Esophagus squamous epithelium (tissue), 5 donors: Measurements from ENCODE around the gene DNAJB13. TPM values are rescaled to one million over a fixed set of nuclear protein-coding genes. Genes with fewer than 3 reads are reported as not detected.

Source experiments
- DNase-seq: peaks from one replicate; lab custom pipeline; 2025; lab: John Stamatoyannopoulos, UW
- H3K27ac ChIP-seq, 4 donors: fragments of 200-600 bp; sonication (generic); one replicate each; pipeline ENCODE4 v1.5.1; 2016 to 2019; ENCODE audit warnings: mild to moderate bottlenecking in 1 of 4
- H3K27me3 ChIP-seq, 4 donors: fragments of 200-600 bp; sonication (generic); 1 replicate in 3 of 4; 2 replicates in 1 of 4; pipeline versions ENCODE4 v1.5.1 to v1.6.0; 2017 to 2021; ENCODE audit warnings: antibody characterized with exemption in 1 of 4
- H3K36me3 ChIP-seq, 3 donors: fragments of 200-600 bp; sonication (generic); one replicate each; pipeline ENCODE4 v1.5.1; 2016 to 2019
- H3K4me1 ChIP-seq, 3 donors: fragments of 200-600 bp; sonication (generic); one replicate each; pipeline ENCODE4 v1.5.1; 2017 to 2019
- H3K4me3 ChIP-seq, 4 donors: fragments of 200-600 bp; sonication (generic); 1 replicate in 3 of 4; 2 replicates in 1 of 4; pipeline ENCODE4 v1.5.1; 2016 to 2019; ENCODE audit warnings: mild to moderate bottlenecking in 2 of 4, moderate library complexity in 1 of 4
- H3K9me3 ChIP-seq, 3 donors: fragments of 200-600 bp; sonication (generic); one replicate each; pipeline ENCODE4 v1.5.1; 2016 to 2019
- POLR2A ChIP-seq, 4 donors: fragments of 450-650 bp; IDR thresholded peaks; one replicate each; pipeline ENCODE4 v1.6.1; 2017; ENCODE audit warnings: antibody characterized with exemption in 4 of 4, mild to moderate bottlenecking in 4 of 4, moderate library complexity in 3 of 4
- WGBS, 2 donors: methylation state at CpG; one replicate each; pipeline ENCODE4 v1.1.5; 2018; 5-methylcytosine and 5-hydroxymethylcytosine counted together
- intact Hi-C: fragments of 100-400 bp; cut with DNase I; formaldehyde crosslinking; loops from one replicate; pipeline ENCODE4 v1.15.0; 2022
- total RNA-seq, 4 donors: library from RNA; depleted of rRNA; stranded (reverse); fragments of >200 nt; gene quantifications; one replicate each; pipeline ENCODE4 v1.1.0, GENCODE V29; 2016
- TF ChIP-seq, protein P1 (sequence below), 6 experiments: fragments of 450-650 bp in 4 of 6; fragments of 200-600 bp in 2 of 6; sonication (generic) in 2 of 6; IDR thresholded peaks; one replicate each; pipeline ENCODE4 v1.5.1; 2016 to 2019; ENCODE audit warnings: antibody characterized with exemption in 6 of 6, mild to moderate bottlenecking in 4 of 6, moderate library complexity in 4 of 6
- donor health status: DM: yes; HTN: yes; CAD: no.

Gene DNAJB13
- total RNA-seq, 4 donors from 2014 or later: not detected

DNA sequence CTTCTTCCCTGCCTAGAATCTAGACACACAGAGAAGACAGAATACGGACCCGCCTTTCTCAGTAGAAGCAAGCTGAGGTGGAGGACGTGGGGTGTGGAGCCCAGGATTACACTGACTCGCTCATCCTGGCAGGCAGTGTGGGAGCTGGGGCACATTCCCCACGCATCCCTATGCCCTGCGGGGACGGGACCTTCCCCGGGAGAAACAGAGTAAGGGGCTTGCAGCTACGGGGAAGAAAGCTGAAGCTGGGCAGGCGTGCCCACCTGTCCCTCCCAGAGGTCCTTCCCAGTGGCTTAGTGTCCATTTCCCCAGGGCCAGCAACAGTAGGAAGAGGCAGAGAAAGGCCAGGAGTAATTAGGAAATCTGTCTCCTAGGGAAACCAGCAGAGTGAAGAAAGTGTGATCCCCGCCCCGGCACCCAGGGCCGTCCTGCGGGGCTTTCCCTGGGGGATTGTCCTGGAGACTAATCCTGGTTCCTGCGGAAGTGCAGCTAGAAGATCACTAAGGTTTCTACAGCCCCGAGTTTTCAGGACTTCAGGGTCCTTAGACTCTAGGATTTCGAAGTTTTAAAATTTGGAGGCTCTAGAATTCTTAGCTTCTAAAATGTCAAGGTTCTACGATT lies 7.8 kb downstream of the DNAJB13 start:
- WGBS, 2 donors: 65 to 80% methylated on average over 6 to 14 of the region's 18 CpGs
- H3K27me3 ChIP-seq: peaks cover 0 to 21% (median 0%) of the 10 kb centered on the region in 4 donors
- intact Hi-C loops: no loop called here

GRCh38 chr11:73961321-73961720 lies 10.5 kb downstream of the DNAJB13 start:
- intact Hi-C loops: loop anchor here (10.0 kb wide), 1 partner anchor 133 kb away; no protein-coding TSS in a partner anchor
- Histone ChIP-seq H3K9me3 (no peaks in the 10 kb centered on the region), H3K4me3 (no peak overlapping the region), H3K27me3 (peaks cover 0 to 33% (median 0%) of the 10 kb centered on the region in 4 donors), H3K36me3 (no peaks in the 10 kb centered on the region), H3K27ac (no peak overlapping the region), H3K4me1 (peaks cover 3 to 17% (median 5%) of the 10 kb centered on the region in 3 donors)
- DNase-seq: no peak
- 63 to 79% methylated on average over 1 to 2 of the region's 4 CpGs for WGBS, 2 donors
- no peak for TF ChIP-seq POLR2A (IDR thresholded peaks at IDR 0.05)
- TF ChIP-seq, protein P1, sequence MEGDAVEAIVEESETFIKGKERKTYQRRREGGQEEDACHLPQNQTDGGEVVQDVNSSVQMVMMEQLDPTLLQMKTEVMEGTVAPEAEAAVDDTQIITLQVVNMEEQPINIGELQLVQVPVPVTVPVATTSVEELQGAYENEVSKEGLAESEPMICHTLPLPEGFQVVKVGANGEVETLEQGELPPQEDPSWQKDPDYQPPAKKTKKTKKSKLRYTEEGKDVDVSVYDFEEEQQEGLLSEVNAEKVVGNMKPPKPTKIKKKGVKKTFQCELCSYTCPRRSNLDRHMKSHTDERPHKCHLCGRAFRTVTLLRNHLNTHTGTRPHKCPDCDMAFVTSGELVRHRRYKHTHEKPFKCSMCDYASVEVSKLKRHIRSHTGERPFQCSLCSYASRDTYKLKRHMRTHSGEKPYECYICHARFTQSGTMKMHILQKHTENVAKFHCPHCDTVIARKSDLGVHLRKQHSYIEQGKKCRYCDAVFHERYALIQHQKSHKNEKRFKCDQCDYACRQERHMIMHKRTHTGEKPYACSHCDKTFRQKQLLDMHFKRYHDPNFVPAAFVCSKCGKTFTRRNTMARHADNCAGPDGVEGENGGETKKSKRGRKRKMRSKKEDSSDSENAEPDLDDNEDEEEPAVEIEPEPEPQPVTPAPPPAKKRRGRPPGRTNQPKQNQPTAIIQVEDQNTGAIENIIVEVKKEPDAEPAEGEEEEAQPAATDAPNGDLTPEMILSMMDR (IDR thresholded peaks at IDR 0.05): no peak

More for the DNA sequence above, 7.8 kb downstream of the DNAJB13 start:
- Histone ChIP-seq H3K4me1 (peaks cover 0 to 7% (median 0%) of the 10 kb centered on the region in 3 donors), H3K27ac (no peak overlapping the region), H3K9me3 (no peaks in the 10 kb centered on the region), H3K4me3 (no peak overlapping the region), H3K36me3 (no peaks in the 10 kb centered on the region)
- no peak for DNase-seq
- no peak for TF ChIP-seq POLR2A (IDR thresholded peaks at IDR 0.05)
- TF ChIP-seq, protein P1 (IDR thresholded peaks at IDR 0.05): no peak

GRCh38 chr11:73962101-73962705 lies 11.4 kb downstream of the DNAJB13 start:
- DNase-seq: no peak
- Histone ChIP-seq H3K27ac (no peak overlapping the region), H3K36me3 (no peaks in the 10 kb centered on the region), H3K9me3 (no peaks in the 10 kb centered on the region), H3K4me3 (no peak overlapping the region), H3K27me3 (peaks cover 0 to 28% (median 0%) of the 10 kb centered on the region in 4 donors), H3K4me1 (peaks cover 3 to 14% (median 5%) of the 10 kb centered on the region in 3 donors)
- WGBS, 2 donors: 73 to 74% methylated on average over 7 of the region's 7 CpGs
- TF ChIP-seq POLR2A (IDR thresholded peaks at IDR 0.05): no peak
- TF ChIP-seq, protein P1 (IDR thresholded peaks at IDR 0.05): no peak
- intact Hi-C loops: loop anchor here (10.0 kb wide), 1 partner anchor 133 kb away; no protein-coding TSS in a partner anchor

GRCh38 chr11:73963861-73964260 lies 13.0 kb downstream of the DNAJB13 start:
- peaks cover 0 to 12% (median 0%) of the 10 kb centered on the region in 4 donors for H3K27me3 ChIP-seq
- no peak overlapping the region for H3K27ac ChIP-seq
- no peaks in the 10 kb centered on the region for H3K36me3 ChIP-seq
- 67 to 74% methylated on average over 6 to 8 of the region's 8 CpGs for WGBS, 2 donors
- no peak for DNase-seq
- H3K4me3 ChIP-seq: no peak overlapping the region
- peaks cover 3 to 14% (median 5%) of the 10 kb centered on the region in 3 donors for H3K4me1 ChIP-seq
- intact Hi-C loops: loop anchor here (10.0 kb wide), 1 partner anchor 131 kb away; no protein-coding TSS in a partner anchor
- TF ChIP-seq, protein P1 (IDR thresholded peaks at IDR 0.05): no peak
- no peak for TF ChIP-seq POLR2A (IDR thresholded peaks at IDR 0.05)
- H3K9me3 ChIP-seq: no peaks in the 10 kb centered on the region
